DLD1 (cell line): Measurements from ENCODE around the gene PNKD.

Experiments used
- in situ Hi-C: cut with HindIII; loops from 2 replicates; pipeline ENCODE4 v1.10.0; 2017; ENCODE audit warnings: low sequenced_read_pairs

PNKD gene

DNA sequence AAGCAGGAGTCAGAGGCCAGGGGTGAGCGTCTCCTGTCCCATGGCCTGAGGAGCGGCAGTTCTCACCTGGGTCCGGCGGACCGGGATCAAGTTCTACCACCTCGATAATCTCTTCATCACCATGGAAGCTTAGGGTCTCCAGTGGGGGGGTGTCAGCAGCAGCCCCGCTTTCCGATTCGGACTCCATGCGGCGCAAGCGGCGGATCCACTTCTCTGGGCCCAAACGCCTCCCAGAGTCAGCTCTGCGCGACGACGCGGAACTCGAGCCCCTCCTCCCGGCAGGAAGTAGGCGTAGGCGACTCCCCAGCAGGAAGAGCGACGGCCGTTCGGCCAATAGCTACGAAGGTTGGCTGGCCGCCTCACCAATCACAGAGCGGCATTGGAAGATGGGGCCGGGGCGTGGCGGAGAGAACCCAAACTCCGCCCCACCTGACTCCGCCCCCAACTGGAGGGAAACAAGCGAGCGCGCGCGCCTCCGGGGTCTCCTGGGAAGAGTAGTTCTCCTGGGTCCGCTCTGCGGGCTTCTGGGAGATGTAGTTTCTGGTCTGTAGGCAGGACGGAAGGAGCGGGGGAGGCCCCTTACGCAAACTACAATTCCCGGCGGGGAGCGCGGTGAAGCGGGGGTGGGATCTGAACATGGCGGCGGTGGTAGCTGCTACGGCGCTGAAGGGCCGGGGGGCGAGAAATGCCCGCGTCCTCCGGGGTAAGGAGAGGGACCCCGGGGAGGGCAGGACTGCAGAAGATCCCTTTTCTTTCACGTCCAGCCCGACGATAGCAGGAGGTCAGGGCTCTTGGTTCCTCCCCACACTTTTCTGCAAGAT lies at the start of gene PNKD, which contains the start of gene AAMP:
Gene PNKD (plus strand): TSS at position 620 of the 821 bp plus-strand sequence. CDS start 17 bp downstream, at position 637.
Gene AAMP (minus strand): TSS at position 238 of the 821 bp plus-strand sequence. CDS start 51 bp downstream, at position 187.
- in situ Hi-C loops = no loop called here

DNA sequence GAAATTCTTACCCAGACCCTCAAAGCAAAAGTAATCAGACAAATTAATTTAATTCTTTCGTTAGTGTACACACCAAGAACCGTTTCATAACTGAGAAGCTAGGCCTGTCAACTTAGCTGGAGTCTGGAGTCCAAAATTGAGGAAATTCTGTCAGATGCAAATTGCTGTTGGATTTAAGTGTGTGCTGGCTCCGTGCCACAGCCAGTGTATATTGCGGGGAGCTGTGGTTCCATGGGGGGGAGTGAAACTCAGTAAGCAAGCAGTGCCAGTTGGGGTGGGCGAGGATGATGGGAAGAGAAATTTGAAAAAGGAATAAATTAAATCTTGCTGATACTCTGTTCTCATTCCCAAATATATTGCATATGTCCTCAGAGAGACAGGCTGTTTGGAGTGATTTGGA lies 49.3 kb upstream of the PNKD start:
- in situ Hi-C loops = no loop called here

GRCh38 chr2:218223046-218223445 lies 47.3 kb upstream of the PNKD start:
- in situ Hi-C loops = no loop called here

DNA sequence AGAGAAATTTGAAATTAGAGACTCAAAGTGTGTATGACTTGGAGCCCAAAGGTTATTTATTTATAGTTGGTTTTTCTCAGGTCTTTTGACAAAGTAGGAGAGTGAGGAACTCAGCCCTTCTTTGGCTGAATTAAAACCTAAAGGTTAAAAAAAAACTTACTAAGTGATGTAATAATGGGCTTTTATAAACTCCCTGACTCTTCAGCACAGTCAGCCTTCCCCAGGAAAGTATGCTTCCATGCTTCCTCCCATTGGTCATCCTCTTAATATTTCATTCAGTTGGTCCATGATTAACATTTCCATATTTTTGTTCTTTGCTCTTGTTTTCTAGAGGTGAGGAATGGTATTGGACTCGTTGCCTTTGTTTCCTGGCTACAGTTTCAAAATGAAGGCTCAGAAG lies 46.1 kb upstream of the PNKD start:
- in situ Hi-C loops = no loop called here

GRCh38 chr2:218226903-218227302 lies 43.4 kb upstream of the PNKD start:
- in situ Hi-C loops = no loop called here

GRCh38 chr2:218228366-218229090 lies 41.8 kb upstream of the PNKD start:
- in situ Hi-C loops = no loop called here

DNA sequence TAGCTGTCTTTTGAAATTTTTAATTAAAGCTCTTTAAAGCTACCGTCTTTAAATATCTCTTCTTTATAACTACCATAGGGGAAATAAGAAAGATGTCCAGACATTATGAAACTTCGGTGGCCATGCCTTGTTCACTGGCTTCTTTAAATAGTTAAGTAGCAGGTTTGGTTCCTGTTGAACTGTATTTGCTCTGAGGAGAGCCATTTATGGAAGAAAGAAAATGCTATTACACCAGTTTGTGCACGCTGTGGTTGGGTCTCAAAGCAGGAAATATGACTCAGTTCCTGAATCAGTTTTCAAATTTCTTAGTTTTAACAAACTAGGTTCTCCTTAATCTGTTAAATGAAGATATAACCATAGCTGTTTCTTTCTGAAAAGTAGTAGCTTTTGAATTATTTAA lies 41.1 kb upstream of the PNKD start:
- in situ Hi-C loops = no loop called here

DNA sequence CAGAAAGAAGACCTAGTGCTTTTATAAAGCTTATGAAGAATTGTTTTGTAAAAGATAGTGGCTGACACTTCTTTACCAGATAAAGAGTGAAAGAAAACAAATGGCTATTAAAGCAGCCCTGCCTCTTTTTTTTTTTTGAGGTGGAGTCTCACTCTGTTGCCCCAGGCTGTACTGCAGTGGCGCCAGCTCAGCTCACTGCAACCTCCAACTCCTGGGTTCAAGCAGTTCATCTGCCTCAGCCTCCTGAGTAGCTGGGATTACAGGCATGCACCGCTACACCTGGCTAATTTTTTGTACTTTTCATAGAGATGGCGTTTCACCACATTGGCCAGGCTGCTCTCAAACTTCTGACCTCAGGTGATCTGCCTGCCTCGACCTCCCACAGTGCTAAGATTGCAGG lies 40.5 kb upstream of the PNKD start:
- in situ Hi-C loops = no loop called here

DNA sequence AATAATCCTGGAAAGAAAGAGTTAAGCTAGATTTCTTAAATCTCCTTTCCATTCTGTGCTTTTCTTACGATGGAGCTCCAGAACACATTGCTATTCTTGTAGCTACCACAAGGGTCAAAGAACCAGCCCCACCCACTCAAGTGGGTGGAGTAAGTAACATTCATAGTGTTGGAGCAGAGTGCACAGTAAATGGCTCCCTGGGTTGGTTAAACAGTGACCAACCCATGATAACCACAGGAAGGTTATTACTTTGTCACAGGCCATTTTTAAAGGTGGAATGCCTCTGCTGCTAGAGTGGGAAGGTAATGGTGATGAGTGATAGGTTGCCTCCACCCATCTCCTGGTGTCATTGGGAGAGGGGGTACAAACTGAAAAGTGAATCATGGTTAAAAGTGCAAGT lies 39.4 kb upstream of the PNKD start:
- in situ Hi-C loops = no loop called here

DNA sequence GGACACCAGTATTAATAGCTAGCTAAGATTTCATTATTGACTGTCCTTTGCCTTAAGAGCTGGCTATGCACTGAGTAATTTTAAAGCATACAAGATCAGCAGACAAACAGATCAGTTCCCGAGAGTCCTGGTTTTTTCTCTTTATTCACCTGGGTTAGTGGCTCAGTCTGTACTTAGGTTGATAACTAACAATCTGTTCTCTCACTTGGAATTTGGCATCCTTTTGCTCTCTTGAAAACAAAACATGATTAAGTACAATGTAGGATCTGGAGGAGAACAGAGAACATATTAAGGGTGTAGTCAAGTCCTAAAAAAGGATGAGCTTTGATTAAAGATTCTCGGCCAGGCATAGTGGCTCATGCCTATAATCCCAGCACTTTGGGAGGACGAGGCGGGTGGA lies 36.8 kb upstream of the PNKD start:
- in situ Hi-C loops = no loop called here

GRCh38 chr2:218234521-218234920 lies 35.8 kb upstream of the PNKD start:
- in situ Hi-C loops = no loop called here

DNA sequence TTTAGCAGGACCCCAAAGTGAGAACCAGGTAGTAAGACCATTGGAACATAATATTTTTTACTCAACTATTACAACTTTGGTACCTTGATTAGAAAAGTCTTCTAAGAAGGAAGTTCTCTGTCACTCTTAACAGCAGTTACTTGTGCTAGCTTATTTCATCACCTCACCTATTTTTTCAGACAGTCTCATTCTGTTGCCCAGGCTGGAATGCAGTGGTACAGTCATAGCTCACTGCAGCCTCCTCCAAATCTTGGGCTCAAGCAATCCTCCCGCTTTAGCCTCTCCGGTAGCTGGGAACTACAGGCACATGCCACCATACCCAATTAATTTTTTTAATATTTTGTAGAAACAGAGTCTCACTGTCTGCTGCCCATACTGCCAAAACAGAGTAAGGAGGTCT lies 35.3 kb upstream of the PNKD start:
- in situ Hi-C loops = no loop called here

GRCh38 chr2:218236829-218237228 lies 33.5 kb upstream of the PNKD start:
- in situ Hi-C loops = no loop called here

DNA sequence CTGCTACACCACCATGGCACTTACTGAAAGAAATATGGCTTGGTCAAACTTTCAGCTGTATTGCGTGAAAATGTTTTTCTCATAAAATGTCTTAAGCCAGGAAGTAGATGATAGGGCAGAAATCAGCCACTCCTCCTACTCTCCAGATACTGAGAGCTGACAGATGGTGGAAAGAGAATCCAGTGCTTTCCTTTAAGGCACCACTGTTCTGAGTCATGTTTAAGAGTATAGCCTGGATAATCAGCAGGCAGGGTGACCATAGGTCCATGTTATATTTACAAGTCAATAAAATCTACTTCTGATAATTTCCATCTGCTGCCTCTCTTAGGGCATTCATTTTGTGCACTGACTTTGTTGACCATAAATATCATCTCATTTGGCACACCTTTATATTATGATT lies 31.4 kb upstream of the PNKD start:
- in situ Hi-C loops = no loop called here

DNA sequence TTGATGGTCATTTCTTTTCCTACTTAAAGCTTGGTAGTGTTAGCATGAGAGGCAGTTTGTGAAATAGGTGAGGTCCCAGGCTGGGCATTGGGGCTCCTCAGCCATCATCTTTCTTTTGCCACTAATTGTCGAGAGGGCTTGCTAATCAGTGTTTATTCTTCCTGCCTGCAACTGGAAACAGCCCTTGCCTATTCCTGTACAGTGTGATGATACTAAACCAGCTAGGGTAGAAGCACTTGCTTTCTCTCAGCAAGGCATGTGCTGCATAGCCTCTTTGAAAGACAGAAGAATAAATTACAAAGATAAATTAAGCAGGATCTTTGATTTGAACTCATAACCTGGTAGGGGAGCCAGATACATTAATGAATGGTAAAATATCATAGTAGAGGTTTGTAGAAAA lies 26.1 kb upstream of the PNKD start:
- in situ Hi-C loops = loop anchor here (10.0 kb wide), 1 partner anchor 59 kb away; no protein-coding TSS in a partner anchor

- in situ Hi-C loops = loop anchor here (10.0 kb wide), 1 partner anchor 60 kb away; no protein-coding TSS in a partner anchor
Observed at GRCh38 chr2:218244665-218245064, 25.7 kb upstream of the PNKD start.

DNA sequence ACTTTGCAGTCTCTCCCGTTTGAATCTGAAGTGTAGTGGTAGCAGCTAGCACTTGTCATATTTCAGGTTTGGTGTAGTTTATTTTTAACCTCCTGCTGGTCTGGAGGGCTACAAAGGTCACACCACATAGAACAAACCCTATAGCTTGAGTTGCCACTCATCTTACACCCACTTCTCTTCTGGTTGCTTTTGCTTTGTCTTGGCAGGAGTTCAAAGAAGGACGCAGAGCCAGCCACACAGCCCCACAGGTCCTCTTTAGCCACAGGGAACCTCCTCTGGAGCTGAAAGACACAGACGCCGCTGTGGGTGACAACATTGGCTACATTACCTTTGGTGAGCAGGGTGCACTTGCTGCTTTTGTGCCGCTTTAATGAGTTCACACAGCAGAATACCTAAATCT lies 25.1 kb upstream of the PNKD start:
- in situ Hi-C loops = loop anchor here (10.0 kb wide), 1 partner anchor 60 kb away; no protein-coding TSS in a partner anchor

DNA sequence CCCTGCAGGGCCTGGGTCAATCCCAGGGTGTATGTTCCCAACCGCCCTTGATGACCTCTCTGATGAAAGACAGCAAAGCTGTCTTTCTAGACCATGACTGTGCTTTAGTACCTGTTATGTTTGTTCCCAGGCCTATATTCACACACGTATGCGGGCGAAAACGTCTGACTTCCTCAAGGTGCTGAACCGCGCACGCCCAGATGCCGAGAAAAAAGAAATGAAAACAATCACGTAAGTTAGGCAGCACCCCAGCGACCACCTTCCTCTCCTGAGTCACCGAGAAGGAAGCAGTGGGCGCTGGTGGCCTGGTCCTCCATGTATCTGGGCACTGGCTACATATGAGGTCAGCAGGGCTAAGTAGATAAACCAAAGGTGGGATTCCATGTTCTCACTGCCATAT lies 20.6 kb upstream of the PNKD start:
- in situ Hi-C loops = loop anchor here (10.0 kb wide), 1 partner anchor 65 kb away; no protein-coding TSS in a partner anchor

DNA sequence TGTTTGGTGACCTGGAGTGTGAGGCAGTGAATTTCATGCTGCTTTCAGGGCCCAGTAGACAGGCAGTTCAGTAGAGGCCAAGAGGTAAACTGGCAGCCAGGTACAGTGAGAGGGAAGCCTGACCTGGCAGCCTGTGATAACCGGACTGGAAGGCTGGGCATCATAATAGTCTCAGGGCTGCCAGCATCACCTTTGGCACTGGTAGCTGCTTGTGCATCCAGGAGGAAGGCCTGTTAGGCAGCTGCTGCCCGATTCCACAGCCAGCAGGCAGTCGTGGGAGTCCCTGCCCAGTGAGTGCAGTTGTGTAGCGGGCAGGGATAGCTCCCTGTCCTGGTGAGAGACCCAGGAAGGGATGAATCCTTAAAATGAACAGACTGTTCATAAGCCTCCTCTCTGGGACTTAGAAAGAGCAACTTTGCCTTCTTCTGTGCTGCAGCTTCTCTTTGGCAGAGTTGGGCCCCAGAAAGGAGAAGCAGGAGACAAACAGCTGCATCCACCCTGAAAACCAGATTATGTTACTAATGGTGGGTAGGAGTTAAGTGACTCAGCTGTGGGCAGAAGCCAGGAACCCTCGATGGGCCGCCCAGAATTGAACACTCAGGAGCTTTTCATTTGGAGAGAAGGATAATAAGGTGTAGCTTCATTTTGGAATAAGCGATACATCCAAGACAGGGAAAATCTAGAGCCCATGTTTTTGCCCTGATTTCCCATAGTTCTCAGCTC lies 17.6 kb upstream of the PNKD start:
- in situ Hi-C loops = no loop called here

DNA sequence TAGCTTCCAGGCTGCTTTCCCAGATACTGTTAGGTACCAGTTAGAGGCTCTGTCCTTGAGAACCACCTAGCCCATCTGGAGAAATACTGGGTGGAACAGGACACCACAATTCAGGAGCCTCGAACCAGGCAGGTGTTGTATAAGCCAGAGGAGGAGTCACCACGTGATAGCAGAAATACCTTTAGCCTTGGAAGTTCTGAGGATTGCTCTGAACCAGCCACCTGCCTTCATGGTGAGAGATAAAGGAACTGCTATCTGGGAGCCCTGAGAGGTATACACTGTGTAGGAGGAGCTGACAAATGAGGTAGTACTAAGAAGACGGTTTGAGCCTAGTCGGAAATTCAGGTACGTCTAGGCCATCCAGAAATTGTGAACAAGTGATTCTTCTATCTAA lies 17.1 kb upstream of the PNKD start:
- in situ Hi-C loops = no loop called here

- in situ Hi-C loops = no loop called here
Observed at GRCh38 chr2:218255446-218255845, 14.9 kb upstream of the PNKD start.
